ENCODE results near the gene VSX1.

GRCh38 chr20:25038103-25038410, 43.9 kb downstream of the VSX1 start:
- TF ChIP-seq, protein P1, sequence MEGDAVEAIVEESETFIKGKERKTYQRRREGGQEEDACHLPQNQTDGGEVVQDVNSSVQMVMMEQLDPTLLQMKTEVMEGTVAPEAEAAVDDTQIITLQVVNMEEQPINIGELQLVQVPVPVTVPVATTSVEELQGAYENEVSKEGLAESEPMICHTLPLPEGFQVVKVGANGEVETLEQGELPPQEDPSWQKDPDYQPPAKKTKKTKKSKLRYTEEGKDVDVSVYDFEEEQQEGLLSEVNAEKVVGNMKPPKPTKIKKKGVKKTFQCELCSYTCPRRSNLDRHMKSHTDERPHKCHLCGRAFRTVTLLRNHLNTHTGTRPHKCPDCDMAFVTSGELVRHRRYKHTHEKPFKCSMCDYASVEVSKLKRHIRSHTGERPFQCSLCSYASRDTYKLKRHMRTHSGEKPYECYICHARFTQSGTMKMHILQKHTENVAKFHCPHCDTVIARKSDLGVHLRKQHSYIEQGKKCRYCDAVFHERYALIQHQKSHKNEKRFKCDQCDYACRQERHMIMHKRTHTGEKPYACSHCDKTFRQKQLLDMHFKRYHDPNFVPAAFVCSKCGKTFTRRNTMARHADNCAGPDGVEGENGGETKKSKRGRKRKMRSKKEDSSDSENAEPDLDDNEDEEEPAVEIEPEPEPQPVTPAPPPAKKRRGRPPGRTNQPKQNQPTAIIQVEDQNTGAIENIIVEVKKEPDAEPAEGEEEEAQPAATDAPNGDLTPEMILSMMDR (IDR thresholded peaks at IDR 0.05) = no peak
- TF ChIP-seq POLR2AphosphoS5 (IDR thresholded peaks at IDR 0.05) (no peak), POLR2A (IDR thresholded peaks at IDR 0.05) (no peak), EP300 (IDR thresholded peaks at IDR 0.05) (no peak)

Data from sigmoid colon (tissue), 4 donors.